Activated naive CD8-positive, alpha-beta T cell treated with anti-CD3 and anti-CD28 coated beads for 36 hours (primary cell): ENCODE measurements around the gene IER3IP1. TPM values are rescaled to one million over a fixed set of nuclear protein-coding genes. Genes with fewer than 3 reads are reported as not detected.

Experiments
- DNase-seq: peaks from one replicate; pipeline ENCODE4 v3.0.0; 2021
- H3K27ac Mint-ChIP-seq: one replicate; pipeline ENCODE4 v1.8.0; 2022; ENCODE audit warnings: mild to moderate bottlenecking, moderate library complexity, mixed read lengths
- H3K27me3 Mint-ChIP-seq: one replicate; pipeline ENCODE4 v1.8.0; 2022; ENCODE audit warnings: mild to moderate bottlenecking, mixed read lengths
- H3K36me3 Mint-ChIP-seq: one replicate; pipeline ENCODE4 v1.8.0; 2021; ENCODE audit warnings: mild to moderate bottlenecking, mixed read lengths
- H3K4me1 Mint-ChIP-seq: one replicate; pipeline ENCODE4 v1.8.0; 2021; ENCODE audit warnings: mixed read lengths
- H3K4me3 Mint-ChIP-seq: one replicate; pipeline ENCODE4 v1.8.0; 2022; ENCODE audit warnings: mild to moderate bottlenecking, moderate library complexity, mixed read lengths
- H3K9me3 Mint-ChIP-seq: one replicate; pipeline ENCODE4 v1.8.0; 2022; ENCODE audit warnings: mixed read lengths
- total RNA-seq, 2 experiments: library from RNA; stranded (reverse); gene quantifications; one replicate each; pipeline ENCODE4 v1.2.3, GENCODE V29; 2021

The IER3IP1 gene
- total RNA-seq, 2 experiments from 2014 or later: 15.4 to 15.6 TPM

- Mint-ChIP-seq H3K4me1 (peaks cover 24% of the 10 kb centered on the region), H3K9me3 (no peaks in the 10 kb centered on the region), H3K36me3 (peaks cover 41% of the 10 kb centered on the region), H3K27me3 (no peaks in the 10 kb centered on the region), H3K4me3 (no peak overlapping the region), H3K27ac (no peak overlapping the region)
- no peak for DNase-seq
Measured at GRCh38 chr18:47141289-47141688, 34.9 kb downstream of the IER3IP1 start.

GRCh38 chr18:47121146-47121545, 55.0 kb downstream of the IER3IP1 start:
- Mint-ChIP-seq H3K9me3 (no peaks in the 10 kb centered on the region), H3K4me3 (no peak overlapping the region), H3K27ac (no peak overlapping the region), H3K36me3 (peaks cover 27% of the 10 kb centered on the region), H3K4me1 (peaks cover 20% of the 10 kb centered on the region), H3K27me3 (no peaks in the 10 kb centered on the region)
- no peak for DNase-seq

- no peaks in the 10 kb centered on the region for H3K9me3 Mint-ChIP-seq
- H3K4me3 Mint-ChIP-seq: no peak overlapping the region
- DNase-seq: no peak
- no peaks in the 10 kb centered on the region for H3K27me3 Mint-ChIP-seq
- H3K27ac Mint-ChIP-seq: peak overlapping the region; percentile 49
- H3K4me1 Mint-ChIP-seq: peaks cover 20% of the 10 kb centered on the region
- H3K36me3 Mint-ChIP-seq: peaks cover 27% of the 10 kb centered on the region
Measured at GRCh38 chr18:47120428-47120827, 55.7 kb downstream of the IER3IP1 start.

- no peak for DNase-seq
- Mint-ChIP-seq H3K4me3 (no peak overlapping the region), H3K9me3 (no peaks in the 10 kb centered on the region), H3K27me3 (no peaks in the 10 kb centered on the region), H3K4me1 (peaks cover 20% of the 10 kb centered on the region), H3K36me3 (peaks cover 24% of the 10 kb centered on the region), H3K27ac (no peak overlapping the region)
Measured at GRCh38 chr18:47118981-47119380, 57.2 kb downstream of the IER3IP1 start.

- DNase-seq: no peak
- no peak overlapping the region for H3K27ac Mint-ChIP-seq
- no peak overlapping the region for H3K4me3 Mint-ChIP-seq
- no peaks in the 10 kb centered on the region for H3K9me3 Mint-ChIP-seq
- H3K36me3 Mint-ChIP-seq: peaks cover 6% of the 10 kb centered on the region
- H3K4me1 Mint-ChIP-seq: peaks cover 2% of the 10 kb centered on the region
- H3K27me3 Mint-ChIP-seq: no peaks in the 10 kb centered on the region
Measured at GRCh38 chr18:47115205-47115604, 61.0 kb downstream of the IER3IP1 start.

- peaks cover 2% of the 10 kb centered on the region for H3K36me3 Mint-ChIP-seq
- H3K9me3 Mint-ChIP-seq: no peaks in the 10 kb centered on the region
- H3K4me3 Mint-ChIP-seq: no peak overlapping the region
- H3K27ac Mint-ChIP-seq: no peak overlapping the region
- DNase-seq: no peak
- H3K27me3 Mint-ChIP-seq: no peaks in the 10 kb centered on the region
- no peaks in the 10 kb centered on the region for H3K4me1 Mint-ChIP-seq
Measured at GRCh38 chr18:47113796-47114540, 62.2 kb downstream of the IER3IP1 start.

GRCh38 chr18:47110492-47111274, 65.5 kb downstream of the IER3IP1 start:
- Mint-ChIP-seq H3K27me3 (no peaks in the 10 kb centered on the region), H3K27ac (no peak overlapping the region), H3K9me3 (no peaks in the 10 kb centered on the region), H3K36me3 (peaks cover 2% of the 10 kb centered on the region), H3K4me1 (no peaks in the 10 kb centered on the region), H3K4me3 (no peak overlapping the region)
- DNase-seq: no peak

- DNase-seq: no peak
- H3K27ac Mint-ChIP-seq: no peak overlapping the region
- H3K4me1 Mint-ChIP-seq: no peaks in the 10 kb centered on the region
- peaks cover 2% of the 10 kb centered on the region for H3K36me3 Mint-ChIP-seq
- H3K9me3 Mint-ChIP-seq: no peaks in the 10 kb centered on the region
- H3K27me3 Mint-ChIP-seq: no peaks in the 10 kb centered on the region
- H3K4me3 Mint-ChIP-seq: no peak overlapping the region
Measured at GRCh38 chr18:47109720-47110119, 66.4 kb downstream of the IER3IP1 start.

GRCh38 chr18:47108998-47109405, 67.2 kb downstream of the IER3IP1 start:
- H3K36me3 Mint-ChIP-seq: peaks cover 2% of the 10 kb centered on the region

GRCh38 chr18:47108373-47108772, 67.8 kb downstream of the IER3IP1 start:
- Mint-ChIP-seq H3K27ac (no peak overlapping the region), H3K4me1 (no peaks in the 10 kb centered on the region), H3K4me3 (no peak overlapping the region), H3K36me3 (peaks cover 2% of the 10 kb centered on the region), H3K9me3 (no peaks in the 10 kb centered on the region), H3K27me3 (no peaks in the 10 kb centered on the region)
- no peak for DNase-seq

More at GRCh38 chr18:47108998-47109405, 67.2 kb downstream of the IER3IP1 start:
- DNase-seq: no peak
- no peak overlapping the region for H3K4me3 Mint-ChIP-seq
- no peaks in the 10 kb centered on the region for H3K4me1 Mint-ChIP-seq
- no peaks in the 10 kb centered on the region for H3K27me3 Mint-ChIP-seq
- no peak overlapping the region for H3K27ac Mint-ChIP-seq
- no peaks in the 10 kb centered on the region for H3K9me3 Mint-ChIP-seq

Other genes starting within 250 kb of the IER3IP1 start
- gene ELOA2, start 140.7 kb downstream of the IER3IP1 start, total RNA-seq: not detected
- gene HDHD2, start 25.9 kb downstream of the IER3IP1 start, total RNA-seq: 10 to 100 TPM; 23.0 to 25.9 TPM
- gene SKOR2, start 75.3 kb upstream of the IER3IP1 start, total RNA-seq: not detected